Measurements from ENCODE around the gene ZNF768. TPM values are rescaled to one million over a fixed set of nuclear protein-coding genes. Genes with fewer than 3 reads are reported as not detected.

ZNF768 gene
- total and polyA plus RNA-seq, 2 experiments from 2014 or later, result 8.3 to 43.0 TPM

DNA sequence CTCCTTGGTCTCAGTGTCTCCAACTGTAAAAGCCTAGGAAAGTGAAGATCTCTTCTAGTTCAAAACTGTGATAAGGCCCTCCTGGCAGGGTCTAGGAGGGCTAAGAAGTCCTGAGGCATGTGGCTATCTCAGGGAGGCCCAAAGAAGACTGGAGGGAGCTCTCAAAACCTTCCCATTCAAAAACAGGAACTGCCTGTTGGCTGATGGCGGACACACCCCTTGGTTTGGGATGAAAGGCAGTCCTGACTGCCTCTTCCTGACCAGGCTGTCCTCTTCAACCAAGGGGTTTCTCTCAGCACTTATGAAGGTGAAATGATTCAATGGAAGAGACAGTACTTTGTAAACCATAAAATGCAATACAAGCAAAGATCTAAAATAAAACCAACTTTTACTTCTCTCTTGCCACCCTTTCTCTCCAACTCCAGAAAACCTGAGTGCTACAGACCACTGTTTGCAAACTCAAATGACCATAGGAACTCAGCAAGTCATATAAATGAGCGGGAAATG is 27.1 kb upstream of the ZNF768 start:
- peaks cover 19% of the 10 kb centered on the region for H3K4me1 ChIP-seq (ENCODE audit: insufficient read depth)
- no peaks in the 10 kb centered on the region; the same call in 1 of the 2 replicates for H3K36me3 ChIP-seq (ENCODE audit: insufficient read depth)
- 0 out of 2 replicates have a peak, but pooled peaks cover 3% of the 10 kb centered on the region for H3F3A ChIP-seq (replicated peaks; ENCODE audit: low read depth)
- DNase-seq (ENCODE audit: low spot score) (no peak), ATAC-seq (no peak)
- no peaks in the 10 kb centered on the region for H3K27me3 ChIP-seq (ENCODE audit: insufficient read depth)
- H3K27ac ChIP-seq (ENCODE audit: low read depth), result no peak overlapping the region
- no peak for TF ChIP-seq STAT1 (IDR thresholded peaks at IDR 0.05; ENCODE audit: unreplicated experiment)
- TF ChIP-seq ZNF114 (CRISPR knock-in tag; IDR thresholded peaks at IDR 0.05), result no peak
- TF ChIP-seq JUNB (IDR thresholded peaks at IDR 0.05; ENCODE audit: unreplicated experiment), result no peak
- no peak for TF ChIP-seq REST (IDR thresholded peaks at IDR 0.05; ENCODE audit: unreplicated experiment)
- no peak for TF ChIP-seq ZNF331 (CRISPR knock-in tag; IDR thresholded peaks at IDR 0.05; ENCODE audit: low read depth)
- TF ChIP-seq, protein P1, sequence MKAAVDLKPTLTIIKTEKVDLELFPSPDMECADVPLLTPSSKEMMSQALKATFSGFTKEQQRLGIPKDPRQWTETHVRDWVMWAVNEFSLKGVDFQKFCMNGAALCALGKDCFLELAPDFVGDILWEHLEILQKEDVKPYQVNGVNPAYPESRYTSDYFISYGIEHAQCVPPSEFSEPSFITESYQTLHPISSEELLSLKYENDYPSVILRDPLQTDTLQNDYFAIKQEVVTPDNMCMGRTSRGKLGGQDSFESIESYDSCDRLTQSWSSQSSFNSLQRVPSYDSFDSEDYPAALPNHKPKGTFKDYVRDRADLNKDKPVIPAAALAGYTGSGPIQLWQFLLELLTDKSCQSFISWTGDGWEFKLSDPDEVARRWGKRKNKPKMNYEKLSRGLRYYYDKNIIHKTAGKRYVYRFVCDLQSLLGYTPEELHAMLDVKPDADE (IDR thresholded peaks at IDR 0.05), result no peak
- TF ChIP-seq EZH2 (IDR thresholded peaks at IDR 0.05; ENCODE audit: low read depth, unreplicated experiment), result no peak
- TF ChIP-seq POLR2AphosphoS5 (IDR thresholded peaks at IDR 0.05; ENCODE audit: low read depth), result no peak
- TF ChIP-seq CTCF (conservative IDR thresholded peaks at IDR 0.05; ENCODE audit: low read depth in 2 of 2), result no peak
- no peak for TF ChIP-seq EZH2phosphoT487 (IDR thresholded peaks at IDR 0.05; ENCODE audit: unreplicated experiment)
- TF ChIP-seq CREB1 (CRISPR knock-in tag; IDR thresholded peaks at IDR 0.05; ENCODE audit: low read depth), result no peak
- TF ChIP-seq NANOG (IDR thresholded peaks at IDR 0.05; ENCODE audit: borderline replicate concordance), result no peak
- TF ChIP-seq, protein P2, sequence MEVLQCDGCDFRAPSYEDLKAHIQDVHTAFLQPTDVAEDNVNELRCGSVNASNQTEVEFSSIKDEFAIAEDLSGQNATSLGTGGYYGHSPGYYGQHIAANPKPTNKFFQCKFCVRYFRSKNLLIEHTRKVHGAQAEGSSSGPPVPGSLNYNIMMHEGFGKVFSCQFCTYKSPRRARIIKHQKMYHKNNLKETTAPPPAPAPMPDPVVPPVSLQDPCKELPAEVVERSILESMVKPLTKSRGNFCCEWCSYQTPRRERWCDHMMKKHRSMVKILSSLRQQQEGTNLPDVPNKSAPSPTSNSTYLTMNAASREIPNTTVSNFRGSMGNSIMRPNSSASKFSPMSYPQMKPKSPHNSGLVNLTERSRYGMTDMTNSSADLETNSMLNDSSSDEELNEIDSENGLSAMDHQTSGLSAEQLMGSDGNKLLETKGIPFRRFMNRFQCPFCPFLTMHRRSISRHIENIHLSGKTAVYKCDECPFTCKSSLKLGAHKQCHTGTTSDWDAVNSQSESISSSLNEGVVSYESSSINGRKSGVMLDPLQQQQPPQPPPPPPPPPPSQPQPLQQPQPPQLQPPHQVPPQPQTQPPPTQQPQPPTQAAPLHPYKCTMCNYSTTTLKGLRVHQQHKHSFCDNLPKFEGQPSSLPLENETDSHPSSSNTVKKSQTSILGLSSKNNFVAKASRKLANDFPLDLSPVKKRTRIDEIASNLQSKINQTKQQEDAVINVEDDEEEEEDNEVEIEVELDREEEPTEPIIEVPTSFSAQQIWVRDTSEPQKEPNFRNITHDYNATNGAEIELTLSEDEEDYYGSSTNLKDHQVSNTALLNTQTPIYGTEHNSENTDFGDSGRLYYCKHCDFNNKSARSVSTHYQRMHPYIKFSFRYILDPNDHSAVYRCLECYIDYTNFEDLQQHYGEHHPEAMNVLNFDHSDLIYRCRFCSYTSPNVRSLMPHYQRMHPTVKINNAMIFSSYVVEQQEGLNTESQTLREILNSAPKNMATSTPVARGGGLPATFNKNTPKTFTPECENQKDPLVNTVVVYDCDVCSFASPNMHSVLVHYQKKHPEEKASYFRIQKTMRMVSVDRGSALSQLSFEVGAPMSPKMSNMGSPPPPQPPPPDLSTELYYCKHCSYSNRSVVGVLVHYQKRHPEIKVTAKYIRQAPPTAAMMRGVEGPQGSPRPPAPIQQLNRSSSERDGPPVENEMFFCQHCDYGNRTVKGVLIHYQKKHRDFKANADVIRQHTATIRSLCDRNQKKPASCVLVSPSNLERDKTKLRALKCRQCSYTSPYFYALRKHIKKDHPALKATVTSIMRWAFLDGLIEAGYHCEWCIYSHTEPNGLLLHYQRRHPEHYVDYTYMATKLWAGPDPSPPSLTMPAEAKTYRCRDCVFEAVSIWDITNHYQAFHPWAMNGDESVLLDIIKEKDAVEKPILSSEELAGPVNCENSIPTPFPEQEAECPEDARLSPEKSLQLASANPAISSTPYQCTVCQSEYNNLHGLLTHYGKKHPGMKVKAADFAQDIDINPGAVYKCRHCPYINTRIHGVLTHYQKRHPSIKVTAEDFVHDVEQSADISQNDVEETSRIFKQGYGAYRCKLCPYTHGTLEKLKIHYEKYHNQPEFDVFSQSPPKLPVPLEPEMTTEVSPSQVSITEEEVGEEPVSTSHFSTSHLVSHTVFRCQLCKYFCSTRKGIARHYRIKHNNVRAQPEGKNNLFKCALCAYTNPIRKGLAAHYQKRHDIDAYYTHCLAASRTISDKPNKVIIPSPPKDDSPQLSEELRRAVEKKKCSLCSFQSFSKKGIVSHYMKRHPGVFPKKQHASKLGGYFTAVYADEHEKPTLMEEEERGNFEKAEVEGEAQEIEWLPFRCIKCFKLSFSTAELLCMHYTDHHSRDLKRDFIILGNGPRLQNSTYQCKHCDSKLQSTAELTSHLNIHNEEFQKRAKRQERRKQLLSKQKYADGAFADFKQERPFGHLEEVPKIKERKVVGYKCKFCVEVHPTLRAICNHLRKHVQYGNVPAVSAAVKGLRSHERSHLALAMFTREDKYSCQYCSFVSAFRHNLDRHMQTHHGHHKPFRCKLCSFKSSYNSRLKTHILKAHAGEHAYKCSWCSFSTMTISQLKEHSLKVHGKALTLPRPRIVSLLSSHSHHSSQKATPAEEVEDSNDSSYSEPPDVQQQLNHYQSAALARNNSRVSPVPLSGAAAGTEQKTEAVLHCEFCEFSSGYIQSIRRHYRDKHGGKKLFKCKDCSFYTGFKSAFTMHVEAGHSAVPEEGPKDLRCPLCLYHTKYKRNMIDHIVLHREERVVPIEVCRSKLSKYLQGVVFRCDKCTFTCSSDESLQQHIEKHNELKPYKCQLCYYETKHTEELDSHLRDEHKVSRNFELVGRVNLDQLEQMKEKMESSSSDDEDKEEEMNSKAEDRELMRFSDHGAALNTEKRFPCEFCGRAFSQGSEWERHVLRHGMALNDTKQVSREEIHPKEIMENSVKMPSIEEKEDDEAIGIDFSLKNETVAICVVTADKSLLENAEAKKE (CRISPR knock-in tag; IDR thresholded peaks at IDR 0.05), result no peak
- H3K9me2 ChIP-seq (ENCODE audit: insufficient read depth), result no peaks in the 10 kb centered on the region
- H3K4me3 Mint-ChIP-seq, result no peak overlapping the region
- H3K4me2 ChIP-seq, result no peak overlapping the region
- peaks cover 3% of the 10 kb centered on the region; the same call in 1 of the 2 replicates for H3K79me2 ChIP-seq (replicated peaks; ENCODE audit: insufficient read depth)
- H3K27me3 Mint-ChIP-seq (ENCODE audit: insufficient read depth, low read depth, poor library complexity), result peaks cover 2% of the 10 kb centered on the region
- peaks cover 15% of the 10 kb centered on the region for H3K4me1 Mint-ChIP-seq
- H3K27ac Mint-ChIP-seq, result no peak overlapping the region
- no peak overlapping the region for H3K4me3 ChIP-seq
- peaks cover 21% of the 10 kb centered on the region for H3K36me3 Mint-ChIP-seq (ENCODE audit: low read depth)
- no peak overlapping the region for H2AFZ ChIP-seq
- H3K9me3 Mint-ChIP-seq, result no peaks in the 10 kb centered on the region; the same call in 2 of the 3 replicates
- H4K20me1 ChIP-seq (replicated peaks; ENCODE audit: insufficient read depth), result no peaks in the 10 kb centered on the region

Data from GM23338 (cell line).